Subcutaneous adipose tissue (tissue), 4 donors: Measurements from ENCODE around the gene BNIPL. TPM values are rescaled to one million over a fixed set of nuclear protein-coding genes. Genes with fewer than 3 reads are reported as not detected.

Experiments used
- CTCF ChIP-seq: fragments of 450-650 bp; IDR thresholded peaks from one replicate; pipeline ENCODE4 v1.5.1; 2016; ENCODE audit warnings: low read depth, mild to moderate bottlenecking, control low read depth, antibody characterized with exemption, moderate library complexity
- total RNA-seq, 4 donors: library from RNA; depleted of rRNA; stranded (reverse); fragments of >200 nt; gene quantifications; one replicate each; pipeline ENCODE4 v1.1.0, GENCODE V29; 2016

The BNIPL gene
- total RNA-seq, 4 donors from 2014 or later = 0.16 to 0.88 (median 0.34) TPM; not detected in 1

GRCh38 chr1:151048645-151049032 is 12.3 kb downstream of the BNIPL start:
- TF ChIP-seq CTCF = no peak

GRCh38 chr1:151049458-151049857 is 13.1 kb downstream of the BNIPL start:
- TF ChIP-seq CTCF = no peak

GRCh38 chr1:151050051-151050688 is 13.8 kb downstream of the BNIPL start:
- no peak for TF ChIP-seq CTCF

- no peak for TF ChIP-seq CTCF
Measured at GRCh38 chr1:151051356-151052009, 15.1 kb downstream of the BNIPL start.

GRCh38 chr1:151054971-151055547 is 18.7 kb downstream of the BNIPL start:
- no peak for TF ChIP-seq CTCF

GRCh38 chr1:151055581-151055980 is 19.2 kb downstream of the BNIPL start:
- TF ChIP-seq CTCF = no peak

GRCh38 chr1:151056149-151056548 is 19.8 kb downstream of the BNIPL start:
- TF ChIP-seq CTCF = no peak
